ENCODE data around the gene LOXHD1.
A peak's percentile ranks its signal among the peaks of the same experiment; 100 is the strongest.

The LOXHD1 gene

DNA sequence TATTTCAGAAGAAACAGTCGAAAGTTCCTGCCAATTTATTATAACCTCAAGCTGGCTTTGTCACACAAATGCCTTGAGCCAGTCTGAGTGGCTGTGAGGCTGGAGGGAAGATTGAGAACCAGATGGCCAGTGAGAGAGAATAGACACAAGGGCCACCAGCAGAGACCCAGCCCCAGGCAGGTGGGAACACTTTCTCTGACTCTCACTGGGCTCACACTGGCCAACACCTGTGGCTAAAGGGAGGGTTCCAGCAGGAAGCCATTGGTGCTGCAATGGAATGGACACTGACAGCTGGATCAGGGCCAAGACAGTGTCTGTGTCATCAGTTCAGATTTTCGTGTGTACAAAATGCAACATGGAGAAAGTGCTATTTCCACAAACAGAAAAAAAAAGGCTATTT is 29.9 kb downstream of the LOXHD1 start:
- DNase-seq, result no peak

DNA sequence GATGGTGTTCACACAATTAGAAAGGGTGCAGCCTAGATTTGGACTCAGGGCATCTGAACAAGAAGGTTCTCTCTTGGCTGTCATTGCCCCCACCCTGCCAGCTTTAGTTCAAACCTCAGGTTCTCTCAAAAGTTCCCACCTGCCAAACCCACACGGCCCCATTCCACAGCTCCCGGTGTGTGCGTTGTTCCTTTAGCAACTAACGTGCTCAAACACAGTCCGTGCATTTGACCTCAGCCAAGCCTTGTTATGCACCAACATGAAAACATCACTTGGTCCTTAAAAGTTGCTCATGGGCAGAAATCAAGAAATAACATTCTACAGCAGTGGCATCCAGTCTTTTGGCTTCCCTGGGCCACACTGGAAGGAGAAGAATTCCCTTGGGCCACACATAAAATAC is 32.0 kb downstream of the LOXHD1 start:
- no peak for DNase-seq

DNA sequence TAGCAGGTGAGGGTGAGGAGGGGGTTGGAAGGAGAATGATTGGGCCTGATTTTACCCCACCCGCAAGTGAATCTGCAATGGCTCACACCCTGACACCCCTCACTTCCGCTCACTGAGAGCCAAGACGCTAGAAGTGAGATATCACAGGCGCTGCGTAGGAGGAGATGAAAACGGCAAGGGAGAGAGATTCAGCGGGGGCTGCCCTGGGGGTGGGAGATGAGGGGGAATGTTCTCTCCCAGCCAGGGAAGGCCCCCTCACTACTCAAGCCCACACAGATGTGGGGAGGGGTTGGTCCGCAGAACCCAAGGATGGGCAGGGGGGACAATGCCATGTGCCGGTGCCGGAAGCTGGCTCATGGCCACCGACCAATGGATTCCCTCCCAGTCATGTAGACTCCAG is 32.9 kb downstream of the LOXHD1 start:
- DNase-seq, result no peak

DNA sequence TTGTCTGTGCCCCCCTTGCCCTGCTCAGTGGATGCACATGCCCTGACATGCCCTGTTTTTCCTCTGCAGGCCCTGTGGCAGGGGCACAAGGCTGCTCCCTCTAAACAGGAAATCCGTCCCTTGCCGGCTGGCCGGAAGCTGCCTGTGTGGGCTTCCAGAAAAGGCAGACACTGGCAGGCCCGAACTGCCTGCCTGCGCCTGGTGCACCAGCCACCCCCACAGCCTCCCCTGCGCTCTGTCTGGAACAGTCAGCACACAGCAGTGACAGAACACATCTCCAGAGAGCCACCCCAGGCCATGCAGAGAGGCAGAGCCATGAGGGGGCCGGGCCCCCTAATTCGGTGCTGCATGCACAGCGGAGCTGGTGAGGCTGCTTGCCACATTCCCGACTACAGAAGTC is 33.5 kb downstream of the LOXHD1 start:
- no peak for DNase-seq

DNA sequence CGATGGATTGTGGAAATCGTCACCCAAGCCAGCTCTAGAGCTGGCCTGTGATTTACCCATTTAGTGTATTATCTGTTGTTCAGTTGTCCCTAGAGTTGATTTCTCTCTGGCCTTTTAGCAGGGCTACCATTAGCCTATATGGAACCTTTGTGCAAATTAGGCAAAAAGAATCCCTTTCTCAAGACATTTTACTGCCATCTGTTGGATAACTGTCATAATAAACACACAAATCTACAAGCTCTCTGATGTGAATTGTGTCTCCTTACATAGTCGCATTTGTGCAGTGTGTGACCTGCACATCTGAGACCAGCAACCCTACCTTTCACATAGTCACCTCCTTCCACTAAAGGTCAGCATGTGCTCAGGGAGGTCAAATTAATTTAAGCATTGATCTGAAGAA is 34.0 kb downstream of the LOXHD1 start:
- peak; percentile 26 for DNase-seq

GRCh38 chr18:46622451-46622850 is 34.6 kb downstream of the LOXHD1 start:
- no peak for DNase-seq

DNA sequence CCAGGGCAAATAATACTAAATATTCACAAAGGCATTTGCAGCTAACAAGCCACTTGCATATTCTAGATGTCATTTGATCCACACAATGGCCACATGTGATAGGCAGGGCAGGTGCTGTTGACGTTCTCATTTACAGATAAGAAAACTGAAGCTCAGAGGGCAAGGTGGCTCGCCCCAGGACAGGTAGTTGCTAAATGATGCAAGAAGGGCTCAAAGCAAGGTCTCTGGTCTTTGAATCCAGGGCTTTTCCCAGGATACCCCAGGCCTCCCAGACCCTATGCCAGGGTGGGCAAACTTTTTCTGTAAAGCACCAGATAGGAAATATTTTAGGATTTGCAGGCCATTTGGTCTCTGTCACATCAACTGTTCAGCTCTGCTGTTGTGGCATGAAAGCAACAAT is 35.1 kb downstream of the LOXHD1 start:
- no peak for DNase-seq

GRCh38 chr18:46621111-46621766 is 35.8 kb downstream of the LOXHD1 start:
- no peak for DNase-seq

- DNase-seq, result no peak
Measured at GRCh38 chr18:46619559-46619958, 37.5 kb downstream of the LOXHD1 start.

DNA sequence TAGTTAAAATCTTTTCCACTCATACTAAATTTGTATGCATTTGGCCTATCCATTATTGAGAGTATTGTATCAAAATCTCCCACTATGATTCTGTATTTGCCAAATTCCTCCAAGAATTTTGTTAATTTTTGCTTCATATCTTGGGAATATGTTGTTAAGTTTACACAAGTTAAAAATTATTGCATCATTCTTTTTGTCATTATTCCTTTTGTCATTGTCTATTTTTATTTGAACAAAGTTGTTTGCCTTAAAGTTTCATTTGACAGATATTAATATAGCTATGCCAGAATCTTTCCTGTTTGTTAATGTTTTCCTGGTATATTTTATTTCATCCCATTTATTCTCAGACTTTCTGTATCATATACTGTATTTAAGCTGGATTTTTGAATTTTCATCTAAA is 41.3 kb downstream of the LOXHD1 start:
- no peak for DNase-seq

GRCh38 chr18:46609048-46609447 is 48.0 kb downstream of the LOXHD1 start:
- DNase-seq, result no peak

DNA sequence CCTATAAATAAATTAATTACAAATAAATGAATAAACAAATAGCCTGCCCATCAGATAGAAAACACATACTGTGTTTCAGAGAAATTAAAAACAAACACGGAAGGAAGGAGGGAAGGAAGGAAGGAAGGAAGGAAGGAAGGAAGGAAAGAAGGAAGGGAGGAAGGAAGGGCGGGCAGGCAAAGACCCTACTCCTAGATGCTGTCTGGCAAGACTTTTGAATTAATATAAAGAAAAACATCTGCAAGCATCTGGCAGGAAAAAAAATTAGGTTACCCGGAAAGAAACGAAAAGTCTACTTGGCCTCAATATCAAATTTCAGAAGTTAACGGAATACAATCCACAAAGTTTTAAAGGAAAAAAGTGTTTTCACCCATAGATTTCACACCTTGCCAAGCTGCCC is 49.1 kb downstream of the LOXHD1 start:
- DNase-seq, result no peak

GRCh38 chr18:46601141-46601805 is 55.7 kb downstream of the LOXHD1 start:
- no peak for DNase-seq

DNA sequence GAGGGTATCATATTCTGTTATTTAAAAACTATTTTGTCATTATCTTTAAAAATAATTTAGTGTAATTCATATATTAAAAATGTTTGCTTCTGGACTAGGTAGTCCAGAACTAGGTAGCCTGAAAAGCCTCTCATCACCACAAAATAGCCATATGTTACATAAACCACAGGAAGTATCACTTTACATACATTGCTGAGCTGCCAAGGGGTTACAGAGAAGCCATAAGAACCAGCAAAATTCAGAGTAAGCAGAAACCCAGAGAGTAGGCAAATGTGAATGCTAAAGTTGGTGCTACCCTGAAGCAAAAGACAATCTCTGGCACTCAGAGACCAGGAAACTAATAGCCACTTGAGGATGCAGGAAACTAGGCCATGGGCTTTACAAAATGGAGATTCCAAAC is 60.9 kb downstream of the LOXHD1 start:
- DNase-seq, result no peak

GRCh38 chr18:46591783-46592391 is 65.1 kb downstream of the LOXHD1 start:
- DNase-seq, result peak; percentile 56

DNA sequence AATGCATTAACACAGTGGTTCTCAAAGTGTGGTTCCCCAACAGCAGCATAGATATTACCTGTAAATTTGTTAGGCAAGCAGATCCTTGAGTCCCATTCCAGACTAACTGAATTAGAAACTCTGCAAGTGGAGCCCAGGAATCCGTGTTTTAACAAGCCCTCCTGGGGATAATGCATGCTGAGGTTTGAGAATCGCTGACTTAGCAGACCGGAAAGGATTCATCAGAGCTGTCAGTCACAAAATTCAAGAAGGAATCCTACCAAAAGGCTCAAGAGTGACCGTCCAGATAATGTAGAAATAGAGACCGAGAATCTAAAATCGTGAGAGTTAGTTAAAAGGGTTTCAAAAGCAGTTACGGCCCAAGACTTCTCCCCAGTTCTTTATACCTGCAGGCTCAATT is 66.9 kb downstream of the LOXHD1 start:
- no peak for DNase-seq

DNA sequence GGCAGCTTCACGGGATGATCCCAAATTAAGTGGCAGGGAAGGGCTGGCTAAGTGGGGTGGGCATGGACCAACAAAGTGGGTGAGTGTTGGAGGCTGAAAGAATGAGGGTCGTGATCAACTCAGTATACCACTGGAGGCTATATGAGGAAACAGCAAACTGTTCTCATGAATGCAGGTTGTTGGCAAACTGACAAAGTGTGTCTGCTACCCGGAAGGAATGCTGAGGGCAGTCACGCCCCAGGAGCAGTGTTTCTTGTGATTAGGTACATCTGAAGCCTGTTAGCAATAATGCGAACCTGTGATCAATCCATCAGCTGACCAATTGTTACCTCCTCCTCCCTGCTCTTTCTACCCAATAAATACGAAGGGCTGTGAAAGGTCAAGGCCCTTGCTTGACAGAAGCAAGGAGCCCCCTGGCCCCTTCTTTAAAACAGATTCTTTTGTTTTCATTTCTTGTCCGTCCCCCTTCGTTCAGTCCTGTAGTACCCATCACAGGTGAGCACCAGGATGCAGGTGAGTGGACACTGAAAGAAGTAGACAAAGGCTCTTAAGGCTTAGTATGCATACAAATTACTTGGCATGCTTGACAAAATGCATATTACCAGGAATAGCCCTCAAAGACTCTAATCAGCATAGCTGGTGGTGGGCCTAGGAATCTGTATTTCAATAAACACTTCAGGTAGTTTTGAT is 67.9 kb downstream of the LOXHD1 start:
- no peak for DNase-seq

- DNase-seq, result no peak
Measured at GRCh38 chr18:46587600-46587999, 69.4 kb downstream of the LOXHD1 start.

GRCh38 chr18:46583711-46584110 is 73.3 kb downstream of the LOXHD1 start:
- no peak for DNase-seq

GRCh38 chr18:46581648-46582047 is 75.4 kb downstream of the LOXHD1 start:
- DNase-seq, result no peak

GRCh38 chr18:46578987-46579386 is 78.0 kb downstream of the LOXHD1 start:
- DNase-seq, result no peak

DNA sequence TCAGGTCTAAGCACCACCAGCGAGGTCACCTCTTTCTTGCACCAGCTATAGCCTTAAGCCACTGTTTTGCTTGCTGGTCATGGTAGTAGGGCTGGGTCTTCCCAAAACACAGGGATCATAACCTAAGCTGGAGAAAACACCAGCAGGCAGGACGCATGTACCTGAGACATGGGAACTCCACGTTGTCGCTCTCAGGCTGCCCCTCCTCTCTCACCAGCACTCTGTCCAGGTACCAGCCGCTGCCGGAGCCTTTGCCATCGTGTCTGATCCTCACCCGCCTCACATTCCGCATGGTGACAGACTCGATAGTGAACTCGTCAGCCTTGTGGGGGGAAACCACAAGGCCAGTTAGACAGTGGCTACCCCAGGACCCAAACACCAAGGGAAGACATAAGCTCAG is 79.5 kb downstream of the LOXHD1 start:
- DNase-seq, result no peak

- no peak for DNase-seq
Measured at GRCh38 chr18:46575851-46576250, 81.2 kb downstream of the LOXHD1 start.

DNA sequence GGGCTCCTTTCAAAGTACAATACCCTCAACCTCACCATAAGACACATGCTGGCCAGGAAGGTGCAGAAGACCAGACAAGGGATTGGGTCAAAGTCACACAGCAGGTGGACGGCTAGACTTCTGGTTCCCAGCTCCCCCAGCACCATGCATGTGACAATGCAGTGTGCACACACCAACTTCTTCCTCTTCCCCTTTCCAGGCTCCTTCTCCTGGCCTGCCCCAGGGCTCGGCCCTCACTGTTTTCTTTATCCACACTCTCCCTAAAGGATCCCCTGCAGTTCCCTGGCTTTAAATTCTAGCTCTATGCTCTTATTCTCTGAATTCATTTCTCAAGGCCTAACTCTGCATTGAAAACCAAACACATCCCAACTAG is 82.3 kb downstream of the LOXHD1 start:
- DNase-seq, result no peak
